Measurements from ENCODE around the gene NFASC.

The NFASC gene

GRCh38 chr1:204961765-204962419, 91.2 kb downstream of the NFASC start:
- 91% methylated on average over 8 of the region's 8 CpGs for WGBS (ENCODE audit: insufficient coverage)
- no peak for DNase-seq
- no peaks in the 10 kb centered on the region for H3K36me3 ChIP-seq (ENCODE audit: control insufficient read depth in 4 of 4, insufficient read depth in 4 of 4, low read length in 3 of 4)
- H3K4me1 ChIP-seq (ENCODE audit: control extremely low read depth in 1 of 4, control insufficient read depth in 4 of 4, insufficient read depth in 4 of 4, low read length in 3 of 4), result no peaks in the 10 kb centered on the region
- H3K9me3 ChIP-seq (ENCODE audit: control extremely low read depth in 1 of 5, control insufficient read depth in 4 of 5, insufficient read depth in 2 of 5, low read depth in 1 of 5, low read length in 4 of 5), result no peaks in the 10 kb centered on the region
- no peak overlapping the region for H3K4me3 ChIP-seq (ENCODE audit: control insufficient read depth in 1 of 7, extremely low read depth in 1 of 7, insufficient read depth in 4 of 7, low read depth in 2 of 7, low read length in 6 of 7)
- POLR2A ChIA-PET, result no interaction called here
- peaks cover 0 to 25% (median 0%) of the 10 kb centered on the region in 5 experiments for H3K27me3 ChIP-seq (replicated peaks in 2 of 5; ENCODE audit: control insufficient read depth in 4 of 5, insufficient read depth in 5 of 5, low read length in 4 of 5)
- CTCF ChIA-PET, result interaction anchor here (1.0 to 3.2 kb wide), 5 partner anchors 9 to 20 kb away, joined by 3 to 20 read pairs (median 5); no protein-coding TSS in a partner anchor
- H3K27ac ChIP-seq (ENCODE audit: insufficient read depth in 1 of 2, low read depth in 1 of 2, low read length in 2 of 2, poor library complexity in 1 of 2, severe bottlenecking in 2 of 2), result no peak overlapping the region

- ChIA-PET CTCF (interaction anchor here (1.0 to 1.4 kb wide), 3 partner anchors 10 to 19 kb away, joined by 3 to 6 read pairs (median 5); no protein-coding TSS in a partner anchor), POLR2A (no interaction called here)
- no peak overlapping the region for H3K4me3 ChIP-seq (ENCODE audit: control insufficient read depth in 1 of 7, extremely low read depth in 1 of 7, insufficient read depth in 4 of 7, low read depth in 2 of 7, low read length in 6 of 7)
- peaks cover 0 to 24% (median 0%) of the 10 kb centered on the region in 5 experiments for H3K27me3 ChIP-seq (replicated peaks in 2 of 5; ENCODE audit: control insufficient read depth in 4 of 5, insufficient read depth in 5 of 5, low read length in 4 of 5)
- no peaks in the 10 kb centered on the region for H3K36me3 ChIP-seq (ENCODE audit: control insufficient read depth in 4 of 4, insufficient read depth in 4 of 4, low read length in 3 of 4)
- no peaks in the 10 kb centered on the region for H3K4me1 ChIP-seq (ENCODE audit: control extremely low read depth in 1 of 4, control insufficient read depth in 4 of 4, insufficient read depth in 4 of 4, low read length in 3 of 4)
- 84% methylated on average over 5 of the region's 6 CpGs for WGBS (ENCODE audit: insufficient coverage)
- no peak overlapping the region for H3K27ac ChIP-seq (ENCODE audit: insufficient read depth in 1 of 2, low read depth in 1 of 2, low read length in 2 of 2, poor library complexity in 1 of 2, severe bottlenecking in 2 of 2)
- H3K9me3 ChIP-seq (ENCODE audit: control extremely low read depth in 1 of 5, control insufficient read depth in 4 of 5, insufficient read depth in 2 of 5, low read depth in 1 of 5, low read length in 4 of 5), result no peaks in the 10 kb centered on the region
- DNase-seq, result no peak
These were observed 92.3 kb downstream of the NFASC start for GRCh38 chr1:204962742-204963632.

DNA sequence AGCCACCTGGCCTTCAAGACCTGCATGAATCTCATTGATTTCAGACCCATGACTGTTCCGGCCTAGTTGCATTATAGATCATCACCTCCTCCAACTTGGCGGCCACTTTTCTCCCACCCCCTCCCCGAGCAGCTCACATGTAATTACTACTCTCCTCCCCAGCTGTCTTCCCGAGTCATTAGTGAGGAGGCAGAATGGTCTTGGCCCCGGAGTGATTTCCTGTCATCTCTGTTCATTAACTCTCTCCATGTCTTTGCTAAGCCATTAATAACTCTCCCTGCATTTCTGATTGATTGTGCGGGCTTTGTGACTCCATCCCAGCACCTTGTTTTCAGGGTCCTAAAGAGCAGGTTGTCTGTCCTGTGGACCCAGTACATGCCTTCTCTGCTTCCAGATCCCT, 96.8 kb downstream of the NFASC start:
- WGBS (ENCODE audit: insufficient coverage), result 92% methylated on average over 6 of the region's 6 CpGs
- ChIA-PET CTCF (interaction anchor here (1.2 kb wide), 1 partner anchor 39 kb away, joined by 3 read pairs; no protein-coding TSS in a partner anchor), POLR2A (no interaction called here)
- no peak overlapping the region for H3K4me3 ChIP-seq (ENCODE audit: control insufficient read depth in 1 of 7, extremely low read depth in 1 of 7, insufficient read depth in 4 of 7, low read depth in 2 of 7, low read length in 6 of 7)
- no peaks in the 10 kb centered on the region for H3K36me3 ChIP-seq (ENCODE audit: control insufficient read depth in 4 of 4, insufficient read depth in 4 of 4, low read length in 3 of 4)
- H3K9me3 ChIP-seq (ENCODE audit: control extremely low read depth in 1 of 5, control insufficient read depth in 4 of 5, insufficient read depth in 2 of 5, low read depth in 1 of 5, low read length in 4 of 5), result no peaks in the 10 kb centered on the region
- peaks cover 3 to 15% (median 12%) of the 10 kb centered on the region in 4 experiments for H3K4me1 ChIP-seq (ENCODE audit: control extremely low read depth in 1 of 4, control insufficient read depth in 4 of 4, insufficient read depth in 4 of 4, low read length in 3 of 4)
- DNase-seq, result no peak
- peaks cover 0 to 16% (median 0%) of the 10 kb centered on the region in 5 experiments for H3K27me3 ChIP-seq (replicated peaks in 2 of 5; ENCODE audit: control insufficient read depth in 4 of 5, insufficient read depth in 5 of 5, low read length in 4 of 5)
- H3K27ac ChIP-seq (ENCODE audit: insufficient read depth in 1 of 2, low read depth in 1 of 2, low read length in 2 of 2, poor library complexity in 1 of 2, severe bottlenecking in 2 of 2), result no peak overlapping the region

- POLR2A ChIA-PET, result no interaction called here
- 95% methylated on average over 9 of the region's 10 CpGs for WGBS (ENCODE audit: insufficient coverage)
These were observed 97.5 kb downstream of the NFASC start for GRCh38 chr1:204968135-204968534.

GRCh38 chr1:204968951-204969350, 98.3 kb downstream of the NFASC start:
- POLR2A ChIA-PET, result no interaction called here
- CTCF ChIA-PET, result interaction anchor here (0.8 kb wide), 1 partner anchor 15 kb away, joined by 3 read pairs; no protein-coding TSS in a partner anchor
- H3K4me1 ChIP-seq (ENCODE audit: control extremely low read depth in 1 of 4, control insufficient read depth in 4 of 4, insufficient read depth in 4 of 4, low read length in 3 of 4), result peaks cover 3 to 22% (median 14%) of the 10 kb centered on the region in 4 experiments
- H3K27me3 ChIP-seq (replicated peaks in 2 of 5; ENCODE audit: control insufficient read depth in 4 of 5, insufficient read depth in 5 of 5, low read length in 4 of 5), result peaks cover 0 to 11% (median 0%) of the 10 kb centered on the region in 5 experiments
- no peaks in the 10 kb centered on the region for H3K9me3 ChIP-seq (ENCODE audit: control extremely low read depth in 1 of 5, control insufficient read depth in 4 of 5, insufficient read depth in 2 of 5, low read depth in 1 of 5, low read length in 4 of 5)
- H3K36me3 ChIP-seq (ENCODE audit: control insufficient read depth in 4 of 4, insufficient read depth in 4 of 4, low read length in 3 of 4), result no peaks in the 10 kb centered on the region
- DNase-seq, result no peak
- H3K4me3 ChIP-seq (ENCODE audit: control insufficient read depth in 1 of 7, extremely low read depth in 1 of 7, insufficient read depth in 4 of 7, low read depth in 2 of 7, low read length in 6 of 7), result no peak overlapping the region
- no peak overlapping the region for H3K27ac ChIP-seq (ENCODE audit: insufficient read depth in 1 of 2, low read depth in 1 of 2, low read length in 2 of 2, poor library complexity in 1 of 2, severe bottlenecking in 2 of 2)
- 94% methylated on average over 7 of the region's 16 CpGs for WGBS (ENCODE audit: insufficient coverage)

More at GRCh38 chr1:204968135-204968534, 97.5 kb downstream of the NFASC start:
- no peak overlapping the region for H3K27ac ChIP-seq (ENCODE audit: insufficient read depth in 1 of 2, low read depth in 1 of 2, low read length in 2 of 2, poor library complexity in 1 of 2, severe bottlenecking in 2 of 2)
- H3K9me3 ChIP-seq (ENCODE audit: control extremely low read depth in 1 of 5, control insufficient read depth in 4 of 5, insufficient read depth in 2 of 5, low read depth in 1 of 5, low read length in 4 of 5), result no peaks in the 10 kb centered on the region
- no peak overlapping the region for H3K4me3 ChIP-seq (ENCODE audit: control insufficient read depth in 1 of 7, extremely low read depth in 1 of 7, insufficient read depth in 4 of 7, low read depth in 2 of 7, low read length in 6 of 7)
- H3K36me3 ChIP-seq (ENCODE audit: control insufficient read depth in 4 of 4, insufficient read depth in 4 of 4, low read length in 3 of 4), result no peaks in the 10 kb centered on the region
- CTCF ChIA-PET, result interaction anchor here (0.8 to 1.2 kb wide), 2 partner anchors 15 to 38 kb away, joined by 3 read pairs; no protein-coding TSS in a partner anchor
- peaks cover 3 to 21% (median 14%) of the 10 kb centered on the region in 4 experiments for H3K4me1 ChIP-seq (ENCODE audit: control extremely low read depth in 1 of 4, control insufficient read depth in 4 of 4, insufficient read depth in 4 of 4, low read length in 3 of 4)
- peaks cover 0 to 16% (median 0%) of the 10 kb centered on the region in 5 experiments for H3K27me3 ChIP-seq (replicated peaks in 2 of 5; ENCODE audit: control insufficient read depth in 4 of 5, insufficient read depth in 5 of 5, low read length in 4 of 5)
- DNase-seq, result no peak

GRCh38 chr1:204970937-204971336, 100.3 kb downstream of the NFASC start:
- CTCF ChIA-PET, result interaction anchor here (1.3 to 8.3 kb wide), 4 partner anchors 18 to 85 kb away, joined by 3 to 142 read pairs (median 5); no protein-coding TSS in a partner anchor
- H3K27ac ChIP-seq (ENCODE audit: insufficient read depth in 1 of 2, low read depth in 1 of 2, low read length in 2 of 2, poor library complexity in 1 of 2, severe bottlenecking in 2 of 2), result no peak overlapping the region
- H3K27me3 ChIP-seq (replicated peaks in 2 of 5; ENCODE audit: control insufficient read depth in 4 of 5, insufficient read depth in 5 of 5, low read length in 4 of 5), result peaks cover 0 to 6% (median 0%) of the 10 kb centered on the region in 5 experiments
- no peaks in the 10 kb centered on the region for H3K9me3 ChIP-seq (ENCODE audit: control extremely low read depth in 1 of 5, control insufficient read depth in 4 of 5, insufficient read depth in 2 of 5, low read depth in 1 of 5, low read length in 4 of 5)
- H3K4me3 ChIP-seq (ENCODE audit: control insufficient read depth in 1 of 7, extremely low read depth in 1 of 7, insufficient read depth in 4 of 7, low read depth in 2 of 7, low read length in 6 of 7), result no peak overlapping the region
- POLR2A ChIA-PET, result no interaction called here
- no peaks in the 10 kb centered on the region for H3K36me3 ChIP-seq (ENCODE audit: control insufficient read depth in 4 of 4, insufficient read depth in 4 of 4, low read length in 3 of 4)
- DNase-seq, result no peak
- peaks cover 3 to 27% (median 18%) of the 10 kb centered on the region in 4 experiments for H3K4me1 ChIP-seq (ENCODE audit: control extremely low read depth in 1 of 4, control insufficient read depth in 4 of 4, insufficient read depth in 4 of 4, low read length in 3 of 4)
- 85% methylated on average over 1 of the region's 2 CpGs for WGBS (ENCODE audit: insufficient coverage)
